ENCODE results near the gene C2orf76. TPM values are rescaled to one million over a fixed set of nuclear protein-coding genes. Genes with fewer than 3 reads are reported as not detected.

Gene C2orf76
- total RNA-seq, 4 donors from 2014 or later, result 10.3 to 13.3 (median 11.3) TPM

DNA sequence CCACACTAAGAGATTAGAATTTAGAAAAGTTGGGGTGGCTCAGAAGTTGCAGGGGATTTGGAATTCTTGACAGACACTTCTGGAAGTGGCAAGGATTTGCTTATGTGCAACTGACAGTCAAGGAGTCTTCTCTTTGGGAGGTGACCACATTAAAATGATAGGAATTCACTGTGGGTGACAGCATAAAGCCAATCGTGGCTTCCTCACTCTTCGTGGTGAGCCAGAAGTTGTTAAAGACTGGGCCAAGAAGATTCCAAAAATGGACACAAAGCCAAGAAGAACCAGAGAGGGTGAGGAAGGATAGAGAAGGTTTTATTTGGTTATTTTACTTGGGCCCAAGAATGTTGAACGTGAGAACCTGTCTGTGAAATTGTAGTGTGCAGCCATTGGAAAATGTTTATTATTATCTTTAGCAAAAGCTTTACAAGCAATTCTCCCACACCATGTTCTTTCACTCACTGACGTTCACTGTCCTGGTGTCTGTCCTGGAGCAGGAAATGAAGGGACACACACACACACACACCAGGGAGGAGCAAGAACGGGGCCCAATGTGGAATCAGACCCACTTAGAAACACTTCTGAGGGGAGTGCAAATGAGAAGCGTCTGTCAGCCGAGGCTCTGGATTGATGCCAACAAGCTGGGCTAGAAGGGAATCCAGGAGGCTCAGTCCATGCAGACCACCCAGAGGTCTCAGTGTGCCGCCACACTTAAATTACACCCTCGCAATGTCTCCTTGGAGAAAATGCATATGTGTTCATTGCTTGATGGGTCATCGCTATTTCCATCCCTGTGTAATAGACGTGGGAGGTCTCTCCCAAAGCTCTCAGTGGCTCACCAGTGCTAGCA is 105.8 kb downstream of the C2orf76 start:
- no peak for ATAC-seq (ENCODE audit: low FRiP score)
- no peak for DNase-seq (ENCODE audit: low spot score)
- TF ChIP-seq, protein P1, sequence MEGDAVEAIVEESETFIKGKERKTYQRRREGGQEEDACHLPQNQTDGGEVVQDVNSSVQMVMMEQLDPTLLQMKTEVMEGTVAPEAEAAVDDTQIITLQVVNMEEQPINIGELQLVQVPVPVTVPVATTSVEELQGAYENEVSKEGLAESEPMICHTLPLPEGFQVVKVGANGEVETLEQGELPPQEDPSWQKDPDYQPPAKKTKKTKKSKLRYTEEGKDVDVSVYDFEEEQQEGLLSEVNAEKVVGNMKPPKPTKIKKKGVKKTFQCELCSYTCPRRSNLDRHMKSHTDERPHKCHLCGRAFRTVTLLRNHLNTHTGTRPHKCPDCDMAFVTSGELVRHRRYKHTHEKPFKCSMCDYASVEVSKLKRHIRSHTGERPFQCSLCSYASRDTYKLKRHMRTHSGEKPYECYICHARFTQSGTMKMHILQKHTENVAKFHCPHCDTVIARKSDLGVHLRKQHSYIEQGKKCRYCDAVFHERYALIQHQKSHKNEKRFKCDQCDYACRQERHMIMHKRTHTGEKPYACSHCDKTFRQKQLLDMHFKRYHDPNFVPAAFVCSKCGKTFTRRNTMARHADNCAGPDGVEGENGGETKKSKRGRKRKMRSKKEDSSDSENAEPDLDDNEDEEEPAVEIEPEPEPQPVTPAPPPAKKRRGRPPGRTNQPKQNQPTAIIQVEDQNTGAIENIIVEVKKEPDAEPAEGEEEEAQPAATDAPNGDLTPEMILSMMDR (IDR thresholded peaks at IDR 0.05), result no peak

DNA sequence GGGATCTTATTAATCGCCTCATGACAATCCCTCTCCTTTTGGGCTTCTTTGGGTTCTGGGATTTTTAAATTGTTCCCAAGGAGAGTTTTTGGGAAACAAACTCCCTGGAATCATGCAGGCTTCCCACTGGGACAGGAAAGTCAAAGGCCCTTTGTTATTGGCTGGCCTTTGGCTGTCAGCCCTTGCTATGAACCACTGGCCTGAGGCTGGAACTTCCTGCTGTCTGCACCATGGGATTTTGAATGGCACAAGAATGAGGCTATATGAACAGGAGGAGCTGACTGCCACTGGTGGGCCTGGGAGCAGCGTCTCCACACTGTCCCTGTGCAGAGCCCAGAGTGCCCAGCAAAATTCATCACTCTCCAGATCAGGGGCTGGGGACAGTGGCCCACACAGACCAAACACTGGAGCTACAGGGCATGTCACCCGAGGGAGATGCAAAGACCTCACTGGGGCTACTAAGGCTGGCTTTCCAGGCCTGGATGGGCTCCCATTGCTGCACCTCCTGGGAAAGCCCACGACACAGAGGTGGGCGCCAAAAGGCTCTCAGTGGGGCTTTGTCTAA is 107.3 kb downstream of the C2orf76 start:
- TF ChIP-seq, protein P1 (IDR thresholded peaks at IDR 0.05), result no peak
- no peak for DNase-seq (ENCODE audit: low spot score)
- ATAC-seq (ENCODE audit: low FRiP score), result no peak

DNA sequence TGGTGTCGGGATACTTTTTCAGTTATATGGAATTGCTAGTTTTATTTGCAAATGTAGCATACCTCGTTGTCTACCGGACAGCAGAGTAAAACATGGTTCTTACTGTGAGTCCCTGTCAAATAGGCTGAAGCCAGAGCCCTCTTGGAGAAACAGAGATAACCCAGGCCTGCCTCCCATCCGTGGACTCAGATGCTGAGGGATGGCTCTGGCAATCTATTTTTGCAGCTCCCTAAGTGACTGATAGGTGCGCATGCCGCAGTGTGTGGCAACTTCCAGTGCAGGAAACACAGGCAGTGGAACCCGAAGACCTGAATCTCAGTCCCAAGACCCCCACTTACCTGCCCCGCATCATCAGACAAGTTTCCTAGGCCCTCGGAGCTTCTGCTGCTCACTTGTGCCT is 109.4 kb downstream of the C2orf76 start:
- no peak for DNase-seq (ENCODE audit: low spot score)
- ATAC-seq (ENCODE audit: low FRiP score), result no peak
- TF ChIP-seq, protein P1 (IDR thresholded peaks at IDR 0.05), result no peak

DNA sequence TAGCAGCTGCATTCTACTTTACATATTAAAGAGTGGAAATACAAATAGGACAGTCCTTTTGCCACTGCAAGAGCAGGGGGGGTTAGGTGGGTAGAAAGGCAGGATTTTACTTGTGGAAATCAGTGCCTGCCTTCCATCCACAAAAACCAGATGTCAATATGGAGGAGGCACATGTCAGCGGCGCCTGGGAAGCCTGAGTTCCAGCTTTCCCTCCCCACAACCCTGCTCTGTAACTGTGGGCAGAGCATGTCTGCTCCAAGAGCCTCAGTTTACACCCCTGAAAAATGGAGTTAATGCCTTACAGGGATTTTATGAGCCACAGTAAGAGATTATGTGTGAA is 110.1 kb downstream of the C2orf76 start:
- ATAC-seq (ENCODE audit: low FRiP score) (no peak), DNase-seq (ENCODE audit: low spot score) (no peak)
- TF ChIP-seq, protein P1 (IDR thresholded peaks at IDR 0.05), result no peak

DNA sequence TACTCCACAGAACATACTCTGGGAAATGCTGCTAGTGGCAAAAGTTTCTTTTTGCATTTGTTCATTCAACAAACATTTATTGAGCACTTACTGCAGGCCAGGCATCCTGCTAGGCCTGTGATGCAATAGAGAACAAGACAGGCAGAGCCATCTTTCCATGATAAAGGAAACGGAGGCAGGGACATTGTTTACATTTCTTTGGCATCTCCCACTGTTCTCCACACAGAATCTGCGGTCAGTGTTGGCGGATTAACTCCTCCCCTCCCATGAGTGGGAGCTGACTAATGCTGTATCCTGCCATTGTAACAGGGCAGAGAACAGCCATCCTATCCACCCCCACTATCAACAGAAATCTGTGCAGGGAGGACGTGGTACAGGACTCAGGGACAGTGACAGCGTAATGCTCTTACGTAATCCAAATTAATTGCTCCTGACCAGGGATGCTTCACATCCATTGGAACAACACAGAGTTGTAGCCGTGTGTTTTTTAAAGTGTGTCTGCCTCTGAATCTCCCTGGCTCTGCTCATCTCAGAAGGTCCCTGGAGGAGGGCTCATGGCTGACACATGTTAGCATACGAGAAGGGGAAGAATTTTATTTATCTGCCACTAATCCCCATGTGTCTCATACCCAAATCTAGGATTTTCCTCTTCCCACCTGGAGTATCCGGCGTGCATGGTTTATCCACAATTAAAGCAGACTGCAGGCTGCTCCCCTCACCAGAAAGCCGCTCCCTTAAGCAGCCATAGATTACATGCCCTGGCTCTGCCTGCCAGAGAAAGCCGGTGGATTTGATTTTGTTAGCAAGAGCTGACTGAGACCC is 110.7 kb downstream of the C2orf76 start:
- TF ChIP-seq, protein P1 (IDR thresholded peaks at IDR 0.05), result no peak

DNA sequence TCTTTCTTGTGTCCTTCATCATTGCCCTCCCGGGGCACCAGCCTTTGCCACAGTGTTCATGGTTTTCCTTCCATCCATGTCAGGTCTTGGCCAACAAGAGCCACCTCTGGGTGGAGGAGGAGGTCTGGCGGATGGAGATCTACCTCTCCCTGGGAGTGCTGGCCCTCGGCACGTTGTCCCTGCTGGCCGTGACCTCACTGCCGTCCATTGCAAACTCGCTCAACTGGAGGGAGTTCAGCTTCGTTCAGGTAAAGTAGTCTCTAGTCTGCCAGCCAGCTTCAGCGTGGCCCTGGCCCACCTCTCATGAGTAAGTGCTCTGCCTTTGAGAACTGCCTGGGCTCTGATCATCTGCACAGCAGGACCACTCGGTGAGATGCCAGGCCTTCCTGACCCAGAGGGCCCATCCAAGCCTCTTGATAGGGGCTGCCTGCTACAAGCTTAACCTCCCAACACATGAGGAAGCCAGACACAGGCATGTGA is 112.0 kb downstream of the C2orf76 start:
- ATAC-seq (ENCODE audit: low FRiP score) (no peak), DNase-seq (ENCODE audit: low spot score) (no peak)
- TF ChIP-seq, protein P1 (IDR thresholded peaks at IDR 0.05), result no peak

More for the DNA sequence above, 110.7 kb downstream of the C2orf76 start:
- DNase-seq (ENCODE audit: low spot score) (no peak), ATAC-seq (ENCODE audit: low FRiP score) (no peak)

All from omental fat pad (tissue), 4 donors.